Esophagus squamous epithelium (tissue), 4 donors: ENCODE measurements around the gene ITPR2.

Source experiments
- CTCF ChIP-seq, 6 experiments: fragments of 450-650 bp in 4 of 6; fragments of 200-600 bp in 2 of 6; sonication (generic) in 2 of 6; IDR thresholded peaks; one replicate each; pipeline ENCODE4 v1.5.1; 2016 to 2019; ENCODE audit warnings: antibody characterized with exemption in 6 of 6, mild to moderate bottlenecking in 4 of 6, moderate library complexity in 4 of 6
- POLR2A ChIP-seq, 4 donors: fragments of 450-650 bp; IDR thresholded peaks; one replicate each; pipeline ENCODE4 v1.6.1; 2017; ENCODE audit warnings: antibody characterized with exemption in 4 of 4, mild to moderate bottlenecking in 4 of 4, moderate library complexity in 3 of 4

- TF ChIP-seq POLR2A (IDR thresholded peaks at IDR 0.05) (no peak), CTCF (IDR thresholded peaks at IDR 0.05) (no peak)
Observed at GRCh38 chr12:26347300-26347699, 485.7 kb downstream of the ITPR2 start.
